Measurements from ENCODE around the gene MBNL3.

Gene MBNL3

DNA sequence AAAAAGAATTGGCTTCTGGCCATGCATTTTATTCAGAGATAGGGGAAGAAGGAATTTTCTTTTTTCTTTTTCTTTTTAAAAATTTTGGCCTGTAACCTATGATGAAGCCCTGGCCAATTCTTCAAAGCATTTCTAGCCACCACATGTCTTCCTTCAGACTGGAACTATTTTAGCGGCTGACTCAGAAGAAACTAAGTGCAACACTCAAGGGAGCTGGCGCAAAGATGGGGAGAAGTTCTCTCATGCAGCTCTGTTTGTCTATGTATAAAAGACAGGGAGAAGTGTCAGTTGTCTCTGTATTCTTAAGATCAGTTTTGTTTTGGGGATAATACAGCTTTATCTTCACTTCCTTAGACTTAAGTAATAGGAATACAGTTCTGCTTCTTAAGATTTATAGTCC is 46.1 kb downstream of the MBNL3 start:
- no peak for DNase-seq (ENCODE audit: low read depth, low spot score)
- Histone ChIP-seq H3K4me3 (ENCODE audit: insufficient read length, low read depth) (no peak overlapping the region), H3K9ac (ENCODE audit: insufficient read length, low read depth) (no peak overlapping the region), H3K36me3 (ENCODE audit: insufficient read depth, insufficient read length, low read length) (no peaks in the 10 kb centered on the region), H3K27me3 (ENCODE audit: insufficient read depth, insufficient read length) (no peaks in the 10 kb centered on the region), H3K4me1 (ENCODE audit: insufficient read depth, insufficient read length) (no peaks in the 10 kb centered on the region), H3K9me3 (ENCODE audit: insufficient read depth, low read length) (no peaks in the 10 kb centered on the region)
- TF ChIP-seq YY1 (IDR thresholded peaks at IDR 0.05; ENCODE audit: insufficient read depth, insufficient read length): no peak
- TF ChIP-seq SUZ12 (IDR thresholded peaks at IDR 0.05; ENCODE audit: extremely low read depth, insufficient read depth, insufficient read length): no peak
- no peak for TF ChIP-seq ZNF274 (IDR thresholded peaks at IDR 0.05; ENCODE audit: low read depth, low read length)

DNA sequence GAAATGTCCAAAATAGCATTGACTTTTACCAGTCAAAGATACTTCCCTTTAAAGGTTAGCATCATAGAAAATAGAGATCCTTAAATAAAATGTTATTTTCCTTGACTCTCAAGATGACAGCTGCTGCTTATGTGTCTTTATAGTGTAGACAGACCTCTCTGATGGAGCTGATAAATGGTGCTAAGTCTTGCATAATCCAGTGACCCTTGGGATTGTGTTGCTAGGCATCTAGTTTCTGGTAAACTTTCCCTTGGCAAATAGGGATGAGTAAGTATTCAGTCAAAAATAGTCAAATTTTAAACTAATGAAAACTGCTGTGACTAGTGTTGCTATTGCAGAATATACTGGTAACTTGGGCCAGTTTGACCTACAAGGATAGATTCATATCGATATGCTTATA is 53.6 kb downstream of the MBNL3 start:
- TF ChIP-seq SUZ12 (IDR thresholded peaks at IDR 0.05; ENCODE audit: extremely low read depth, insufficient read depth, insufficient read length): no peak
- no peak for TF ChIP-seq YY1 (IDR thresholded peaks at IDR 0.05; ENCODE audit: insufficient read depth, insufficient read length)
- no peak for TF ChIP-seq ZNF274 (IDR thresholded peaks at IDR 0.05; ENCODE audit: low read depth, low read length)
- no peak overlapping the region for H3K9ac ChIP-seq (ENCODE audit: insufficient read length, low read depth)
- no peaks in the 10 kb centered on the region for H3K27me3 ChIP-seq (ENCODE audit: insufficient read depth, insufficient read length)
- no peak overlapping the region for H3K4me3 ChIP-seq (ENCODE audit: insufficient read length, low read depth)
- H3K9me3 ChIP-seq (ENCODE audit: insufficient read depth, low read length): no peaks in the 10 kb centered on the region
- no peaks in the 10 kb centered on the region for H3K4me1 ChIP-seq (ENCODE audit: insufficient read depth, insufficient read length)
- DNase-seq (ENCODE audit: low read depth, low spot score): no peak
- H3K36me3 ChIP-seq (ENCODE audit: insufficient read depth, insufficient read length, low read length): no peaks in the 10 kb centered on the region

DNA sequence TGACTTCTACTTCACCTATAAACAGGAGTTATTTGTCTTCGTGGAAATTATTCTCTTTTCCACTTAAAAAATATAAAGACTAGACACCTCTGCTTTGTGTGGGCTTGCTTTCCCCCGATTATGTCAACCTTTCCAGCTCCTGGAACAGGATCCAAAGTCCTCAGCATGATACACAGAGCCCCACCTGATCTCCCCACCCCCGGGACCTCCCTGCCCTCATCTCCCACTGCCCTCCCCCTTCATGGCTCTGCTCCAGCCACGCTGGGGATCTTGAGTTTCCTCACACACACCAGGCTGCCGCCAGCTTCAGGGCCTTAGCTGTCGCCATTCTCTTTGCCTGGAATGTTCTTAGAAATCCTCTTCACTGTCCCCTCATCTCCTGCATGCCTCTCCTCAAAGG is 55.3 kb downstream of the MBNL3 start:
- DNase-seq (ENCODE audit: low read depth, low spot score): no peak
- TF ChIP-seq ZNF274 (IDR thresholded peaks at IDR 0.05; ENCODE audit: low read depth, low read length) (no peak), YY1 (IDR thresholded peaks at IDR 0.05; ENCODE audit: insufficient read depth, insufficient read length) (no peak), SUZ12 (IDR thresholded peaks at IDR 0.05; ENCODE audit: extremely low read depth, insufficient read depth, insufficient read length) (no peak)

DNA sequence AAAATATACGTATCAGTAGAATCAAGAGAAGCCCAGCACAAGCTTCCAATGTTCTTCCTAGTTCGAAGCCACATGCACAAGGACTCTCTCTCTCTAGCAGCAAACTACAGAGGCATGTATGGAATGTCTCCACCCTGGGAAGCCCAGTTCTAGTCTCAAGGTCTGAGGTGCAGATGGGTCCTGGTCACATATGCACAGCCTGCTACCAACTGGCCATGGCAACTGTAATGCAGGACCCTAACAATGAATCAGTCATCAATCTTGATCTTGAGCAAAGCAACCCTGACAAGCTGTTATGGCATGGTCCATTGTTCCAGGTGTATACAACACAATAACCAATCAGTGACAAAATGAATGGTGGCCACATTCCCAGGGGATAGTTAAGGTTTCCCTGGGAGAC is 55.8 kb downstream of the MBNL3 start:
- Histone ChIP-seq H3K4me1 (ENCODE audit: insufficient read depth, insufficient read length) (no peaks in the 10 kb centered on the region), H3K4me3 (ENCODE audit: insufficient read length, low read depth) (no peak overlapping the region), H3K27me3 (ENCODE audit: insufficient read depth, insufficient read length) (no peaks in the 10 kb centered on the region), H3K9me3 (ENCODE audit: insufficient read depth, low read length) (no peaks in the 10 kb centered on the region), H3K9ac (ENCODE audit: insufficient read length, low read depth) (no peak overlapping the region), H3K36me3 (ENCODE audit: insufficient read depth, insufficient read length, low read length) (no peaks in the 10 kb centered on the region)
- DNase-seq (ENCODE audit: low read depth, low spot score): peak; percentile 11
- no peak for TF ChIP-seq SUZ12 (IDR thresholded peaks at IDR 0.05; ENCODE audit: extremely low read depth, insufficient read depth, insufficient read length)
- TF ChIP-seq YY1 (IDR thresholded peaks at IDR 0.05; ENCODE audit: insufficient read depth, insufficient read length): no peak

More for the DNA sequence above, 55.3 kb downstream of the MBNL3 start:
- H3K9me3 ChIP-seq (ENCODE audit: insufficient read depth, low read length): no peaks in the 10 kb centered on the region
- no peaks in the 10 kb centered on the region for H3K36me3 ChIP-seq (ENCODE audit: insufficient read depth, insufficient read length, low read length)
- H3K9ac ChIP-seq (ENCODE audit: insufficient read length, low read depth): no peak overlapping the region
- H3K4me1 ChIP-seq (ENCODE audit: insufficient read depth, insufficient read length): no peaks in the 10 kb centered on the region
- H3K27me3 ChIP-seq (ENCODE audit: insufficient read depth, insufficient read length): no peaks in the 10 kb centered on the region
- H3K4me3 ChIP-seq (ENCODE audit: insufficient read length, low read depth): no peak overlapping the region

DNA sequence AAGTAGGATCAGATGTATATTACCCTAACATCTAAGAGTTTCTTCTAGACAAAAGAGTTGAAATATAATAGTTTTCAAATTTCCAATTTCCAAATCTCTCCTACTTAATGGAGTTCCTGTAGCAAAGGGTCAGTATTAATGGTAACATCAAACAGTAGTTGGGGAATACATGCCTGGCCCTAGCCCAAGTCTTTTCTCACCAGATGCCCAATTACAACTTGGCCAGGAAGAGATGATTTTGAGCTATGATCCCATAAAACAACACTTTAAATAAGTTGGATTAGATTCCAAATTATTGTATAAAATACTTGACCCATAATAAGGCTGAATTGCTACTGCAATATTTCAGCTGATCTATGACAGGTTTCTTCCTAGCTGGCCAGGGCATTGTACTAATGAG is 59.9 kb downstream of the MBNL3 start:
- DNase-seq (ENCODE audit: low read depth, low spot score): no peak
- no peak overlapping the region for H3K9ac ChIP-seq (ENCODE audit: insufficient read length, low read depth)
- no peaks in the 10 kb centered on the region for H3K27me3 ChIP-seq (ENCODE audit: insufficient read depth, insufficient read length)
- no peaks in the 10 kb centered on the region for H3K36me3 ChIP-seq (ENCODE audit: insufficient read depth, insufficient read length, low read length)
- H3K4me1 ChIP-seq (ENCODE audit: insufficient read depth, insufficient read length): no peaks in the 10 kb centered on the region
- H3K9me3 ChIP-seq (ENCODE audit: insufficient read depth, low read length): no peaks in the 10 kb centered on the region
- TF ChIP-seq YY1 (IDR thresholded peaks at IDR 0.05; ENCODE audit: insufficient read depth, insufficient read length): no peak
- no peak for TF ChIP-seq SUZ12 (IDR thresholded peaks at IDR 0.05; ENCODE audit: extremely low read depth, insufficient read depth, insufficient read length)
- TF ChIP-seq ZNF274 (IDR thresholded peaks at IDR 0.05; ENCODE audit: low read depth, low read length): no peak
- H3K4me3 ChIP-seq (ENCODE audit: insufficient read length, low read depth): no peak overlapping the region

DNA sequence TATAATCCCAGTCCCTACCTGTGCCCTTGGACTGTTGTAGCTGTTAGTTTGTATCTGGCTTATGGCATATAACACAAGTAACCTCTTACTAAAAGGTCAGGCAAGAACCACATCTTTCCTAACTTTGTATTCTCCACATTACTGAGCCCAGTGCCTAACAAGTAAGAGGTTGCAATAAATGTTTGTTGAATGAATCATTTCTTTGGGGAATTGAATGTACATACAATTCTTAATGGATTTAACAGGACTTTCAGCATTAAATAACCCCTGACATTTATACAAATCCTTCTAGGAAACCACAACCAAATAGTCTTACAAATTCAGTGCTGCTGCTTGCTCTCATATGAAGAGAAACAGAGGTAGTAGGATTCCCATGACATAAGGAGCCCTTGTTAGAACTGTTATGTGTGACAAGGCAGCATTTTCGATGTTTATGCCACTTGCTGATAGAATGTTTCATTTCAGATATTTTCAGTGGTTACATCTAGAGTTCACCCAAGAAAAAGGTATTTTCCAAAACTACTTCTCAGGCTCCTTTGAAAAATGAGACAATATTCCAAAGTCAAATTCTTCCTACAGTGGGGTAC is 62.0 kb downstream of the MBNL3 start:
- Histone ChIP-seq H3K27me3 (ENCODE audit: insufficient read depth, insufficient read length) (no peaks in the 10 kb centered on the region), H3K9me3 (ENCODE audit: insufficient read depth, low read length) (no peaks in the 10 kb centered on the region), H3K4me1 (ENCODE audit: insufficient read depth, insufficient read length) (no peaks in the 10 kb centered on the region), H3K4me3 (ENCODE audit: insufficient read length, low read depth) (no peak overlapping the region), H3K36me3 (ENCODE audit: insufficient read depth, insufficient read length, low read length) (no peaks in the 10 kb centered on the region), H3K9ac (ENCODE audit: insufficient read length, low read depth) (no peak overlapping the region)
- DNase-seq (ENCODE audit: low read depth, low spot score): no peak
- TF ChIP-seq SUZ12 (IDR thresholded peaks at IDR 0.05; ENCODE audit: extremely low read depth, insufficient read depth, insufficient read length) (no peak), YY1 (IDR thresholded peaks at IDR 0.05; ENCODE audit: insufficient read depth, insufficient read length) (no peak), ZNF274 (IDR thresholded peaks at IDR 0.05; ENCODE audit: low read depth, low read length) (no peak)

DNA sequence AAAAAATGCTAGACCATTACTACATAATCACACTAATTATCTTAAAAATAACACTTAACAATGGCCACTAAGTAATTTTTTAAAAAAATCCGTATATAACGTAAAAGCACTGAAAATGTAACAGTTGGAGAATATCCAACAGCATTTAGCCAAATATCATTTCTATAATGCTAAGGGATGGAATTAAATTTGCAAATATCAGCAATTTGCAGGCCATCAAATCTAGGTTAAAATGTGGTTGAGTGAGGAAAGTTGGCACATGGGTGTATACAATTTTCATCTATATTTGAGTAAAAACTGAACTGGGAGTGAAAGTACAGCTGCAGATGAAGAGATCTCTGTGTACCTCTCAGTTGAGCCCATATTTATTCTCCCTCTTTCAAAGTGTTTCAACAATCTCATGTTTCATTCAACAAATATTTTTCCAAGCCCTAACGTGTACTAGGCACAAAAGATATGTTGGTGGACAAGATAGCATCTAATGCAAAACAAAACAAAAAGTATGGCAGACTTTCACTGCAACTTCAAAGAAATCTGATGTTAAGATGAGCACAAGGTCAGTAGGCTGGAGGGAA is 63.0 kb downstream of the MBNL3 start:
- no peak for DNase-seq (ENCODE audit: low read depth, low spot score)
- TF ChIP-seq SUZ12 (IDR thresholded peaks at IDR 0.05; ENCODE audit: extremely low read depth, insufficient read depth, insufficient read length): no peak
- TF ChIP-seq YY1 (IDR thresholded peaks at IDR 0.05; ENCODE audit: insufficient read depth, insufficient read length): no peak
- Histone ChIP-seq H3K9ac (ENCODE audit: insufficient read length, low read depth) (no peak overlapping the region), H3K4me3 (ENCODE audit: insufficient read length, low read depth) (no peak overlapping the region), H3K27me3 (ENCODE audit: insufficient read depth, insufficient read length) (no peaks in the 10 kb centered on the region), H3K9me3 (ENCODE audit: insufficient read depth, low read length) (no peaks in the 10 kb centered on the region), H3K36me3 (ENCODE audit: insufficient read depth, insufficient read length, low read length) (no peaks in the 10 kb centered on the region), H3K4me1 (ENCODE audit: insufficient read depth, insufficient read length) (no peaks in the 10 kb centered on the region)
